K562 (cell line): ENCODE measurements around the gene CELSR2. TPM values are rescaled to one million over a fixed set of nuclear protein-coding genes. Genes with fewer than 3 reads are reported as not detected.
A peak's percentile ranks its signal among the peaks of the same experiment; 100 is the strongest.

Source experiments
- ATAC-seq: fragments of 200-7000 bp; cut with Tn5 transposase; 3 replicates; pipeline ENCODE4 v1.9.1; 2020; ENCODE audit warnings: moderate library complexity
- BruUV-seq: library from RNA; stranded (reverse); fragments of 400-500 nt; replicated peaks from 2 replicates; lab custom pipeline; 2021; lab: Mats Ljungman, UMichigan
- CTCF ChIA-PET: fragments of 300-600 bp; formaldehyde crosslinking; extraction: SDS; loops from one replicate; lab custom pipeline; 2021; ENCODE audit warnings: low intra/inter-chr PET ratio; lab: Yijun Ruan, JAX
- POLR2A ChIA-PET: fragments of 300-600, 350-650 bp; sonication (Branson Sonifier 250); formaldehyde crosslinking; extraction: SDS; loops from one replicate; lab custom pipeline; 2021; ENCODE audit warnings: antibody characterized with exemption, inconsistent platforms; lab: Yijun Ruan, JAX
- DNase-seq, 4 experiments: peaks; one replicate each; pipeline versions ENCODE4 v3.0.0 to v3.0.0-alpha.2; 2011 to 2018; ENCODE audit warnings: low spot score in 3 of 4, mixed read lengths in 3 of 4; ENCODE audit errors: extremely low read depth in 1 of 4
- FAIRE-seq: peaks from 2 replicates; lab custom pipeline; 2011; peaks lifted over from hg19 to GRCh38; lab: Jason Lieb, UNC
- H2AFZ ChIP-seq: 2 replicates; pipeline ENCODE4 v1.6.0; 2011; ENCODE audit warnings: low read depth, low read length, control low read depth, inconsistent platforms
- H3K27ac ChIP-seq: fragments of 200-600 bp; 3 replicates; pipeline ENCODE4 v1.8.0; 2011; ENCODE audit warnings: low read depth, mild to moderate bottlenecking, control low read depth, inconsistent platforms, low read length, moderate library complexity, mixed read lengths; ENCODE audit errors: extremely low read depth
- H3K27me3 ChIP-seq, 2 experiments: fragments of 300-600 bp in 1 of 2; 2 replicates in 1 of 2; 3 replicates in 1 of 2; pipeline versions ENCODE4 v1.6.0 to v1.8.0; 2011; ENCODE audit warnings: inconsistent platforms in 2 of 2, low read length in 2 of 2, mild to moderate bottlenecking in 1 of 2, mixed read lengths in 1 of 2, moderate library complexity in 1 of 2; ENCODE audit not compliant: control insufficient read depth in 2 of 2, insufficient read depth in 2 of 2
- H3K36me3 ChIP-seq: fragments of 300-600 bp; 3 replicates; pipeline ENCODE4 v1.8.0; 2011; ENCODE audit warnings: mild to moderate bottlenecking, low read length, inconsistent platforms; ENCODE audit not compliant: control insufficient read depth, insufficient read depth
- H3K4me1 ChIP-seq, 2 experiments: fragments of 200-600 bp in 1 of 2; replicated peaks in 1 of 2; 2 replicates in 1 of 2; 3 replicates in 1 of 2; pipeline versions ENCODE4 v1.5.1 to v1.8.0; 2011; ENCODE audit warnings: inconsistent platforms in 2 of 2, low read length in 2 of 2, mild to moderate bottlenecking in 1 of 2, mixed read lengths in 1 of 2, moderate library complexity in 1 of 2; ENCODE audit not compliant: control insufficient read depth in 2 of 2, insufficient read depth in 2 of 2
- H3K4me2 ChIP-seq: 2 replicates; pipeline ENCODE4 v1.6.1; 2011; ENCODE audit warnings: low read length, control low read depth, inconsistent platforms, mixed read lengths; ENCODE audit not compliant: insufficient read depth
- H3K4me3 ChIP-seq: fragments of 200-600 bp; sonication (generic), shearing (Covaris generic); 2 replicates; pipeline ENCODE4 v1.5.1; 2016; ENCODE audit warnings: control low read depth, inconsistent platforms
- H3K79me2 ChIP-seq: fragments of 200-600 bp; 3 replicates; pipeline ENCODE4 v1.8.0; 2011; ENCODE audit warnings: low read length, inconsistent platforms; ENCODE audit not compliant: control insufficient read depth, insufficient read depth
- H3K9ac ChIP-seq, 2 experiments: 2 replicates each; pipeline versions ENCODE4 v1.6.0 to v1.6.1; 2011; ENCODE audit warnings: low read depth in 2 of 2, low read length in 2 of 2, control low read depth in 1 of 2, inconsistent platforms in 1 of 2, mild to moderate bottlenecking in 1 of 2, mixed read lengths in 1 of 2; ENCODE audit not compliant: insufficient read depth in 1 of 2
- H3K9me1 ChIP-seq: one replicate; pipeline ENCODE4 v1.6.0; 2011; ENCODE audit warnings: inconsistent platforms, mild to moderate bottlenecking, low read length, moderate library complexity; ENCODE audit not compliant: control insufficient read depth, insufficient read depth
- H3K9me3 ChIP-seq: replicated peaks from 2 replicates; pipeline ENCODE4 v1.5.1; 2011; ENCODE audit warnings: low read depth, low read length, inconsistent platforms; ENCODE audit not compliant: control insufficient read depth, insufficient read depth
- H4K20me1 ChIP-seq: replicated peaks from 2 replicates; pipeline ENCODE4 v1.6.1; 2011; ENCODE audit warnings: low read length, inconsistent platforms, mixed read lengths; ENCODE audit not compliant: control insufficient read depth, insufficient read depth
- CBX1 ChIP-seq: sonication (generic); IDR thresholded peaks from 2 replicates; pipeline ENCODE4 v1.6.1; 2016; ENCODE audit warnings: antibody characterized with exemption, low read depth, mild to moderate bottlenecking
- GATAD2B ChIP-seq: fragments of 450-650 bp; IDR thresholded peaks from 2 replicates; pipeline ENCODE4 v1.6.1; 2017; ENCODE audit warnings: mild to moderate bottlenecking, borderline replicate concordance
- GTF2B ChIP-seq: IDR thresholded peaks from 2 replicates; pipeline ENCODE4 v1.6.1; 2011; ENCODE audit not compliant: insufficient read length; ENCODE audit errors: extremely low read depth
- HSF4 ChIP-seq: fragments of 250-450 bp; sonication (Bioruptor Pico); IDR thresholded peaks from 2 replicates; pipeline ENCODE4 v2.1.2; 2022; ENCODE audit warnings: mild to moderate bottlenecking, moderate library complexity, borderline replicate concordance
- MTA1 ChIP-seq: fragments of 450-650 bp; IDR thresholded peaks from 2 replicates; pipeline ENCODE4 v1.6.1; 2017; ENCODE audit warnings: borderline replicate concordance
- NFE2 ChIP-seq: IDR thresholded peaks from 2 replicates; pipeline ENCODE4 v1.6.1; 2014; ENCODE audit warnings: antibody characterized with exemption, low read depth
- POLR2G ChIP-seq: fragments of 200-400 bp; formaldehyde crosslinking; IDR thresholded peaks from 2 replicates; pipeline ENCODE4 v1.6.1; 2017; ENCODE audit warnings: low read depth, mild to moderate bottlenecking, antibody characterized with exemption, low read length, moderate library complexity
- RNF219 ChIP-seq: fragments of 250-450 bp; sonication (Bioruptor Pico); IDR thresholded peaks from 2 replicates; pipeline ENCODE4 v1.5.0; 2022; ENCODE audit warnings: mild to moderate bottlenecking
- USF1 ChIP-seq: sonication (generic); formaldehyde crosslinking; IDR thresholded peaks from 2 replicates; pipeline ENCODE4 v1.9.0; 2022; ENCODE audit warnings: mild to moderate bottlenecking, missing genetic modification reagents
- ZBTB11 ChIP-seq, 3 experiments: fragments of 200-800 bp in 1 of 3; fragments of 250-450 bp in 1 of 3; fragments of 450-650 bp in 1 of 3; sonication (Bioruptor Pico) in 1 of 3; sonication (Bioruptor generic) in 1 of 3; formaldehyde crosslinking in 1 of 3; IDR thresholded peaks; 2 replicates each; pipeline versions ENCODE4 v1.6.1 to v1.8.0; 2016 to 2022; ENCODE audit warnings: mild to moderate bottlenecking in 2 of 3, missing genetic modification characterization in 2 of 3, missing compliant biosample characterization in 1 of 3, moderate library complexity in 1 of 3
- ZFP1 ChIP-seq: fragments of 450-650 bp; formaldehyde crosslinking; IDR thresholded peaks from 2 replicates; pipeline ENCODE4 v1.4.0; 2020; ENCODE audit warnings: mild to moderate bottlenecking, mixed read lengths
- WGBS: fragments of 100-300 bp; shearing (Covaris generic); methylation state at CpG from one replicate; pipeline ENCODE4 v1.1.6; 2016; ENCODE audit warnings: low coverage, mixed read lengths; ENCODE audit not compliant: insufficient coverage; ENCODE audit errors: missing lambda C conversion rate; 5-methylcytosine and 5-hydroxymethylcytosine counted together
- in situ Hi-C: fragments of 300-500 bp; cut with MboI; formaldehyde crosslinking; loops from 4 replicates; pipeline ENCODE4 v1.15.0; 2018; ENCODE audit warnings: inconsistent platforms, mixed read lengths
- intact Hi-C: fragments of 100-400 bp; cut with micrococcal nuclease; formaldehyde crosslinking; loops from 2 replicates; pipeline ENCODE4 v1.14.2; 2022
- polyA plus RNA-seq, 8 experiments: library from polyadenylated mRNA; depleted of rRNA in 4 of 8; stranded (reverse) in 5 of 8; unstranded in 3 of 8; fragments of >200 nt; fragmentation: Nextera tagmentation in 2 of 8; fragmentation: Illumina TruSeq in 1 of 8; extraction: Ambion mirVana in 2 of 8; extraction: Trizol in 1 of 8; gene quantifications; 2 replicates each; pipeline versions ENCODE4 v1.2.1 to v1.2.3, GENCODE V29; 2011 to 2014; ENCODE audit warnings: inconsistent platforms in 1 of 8, missing spikeins in 1 of 8
- total RNA-seq, 7 experiments: library from RNA; depleted of rRNA in 6 of 7; stranded (reverse); fragments of >200 nt in 6 of 7; fragmentation: Illumina TruSeq in 2 of 7; extraction: Trizol in 2 of 7; gene quantifications; 2 replicates each; pipeline versions ENCODE4 v1.2.1 to v1.2.3, GENCODE V29; 2011 to 2021; ENCODE audit warnings: low replicate concordance in 1 of 7

The CELSR2 gene
- total and polyA plus RNA-seq, 9 of the 15 experiments (the other 6 are each of a cell fraction or from before 2014, with no cell fraction given) = 0.31 to 21.9 (median 4.2) TPM

- no peak for TF ChIP-seq CBX1
- TF ChIP-seq RNF219 (CRISPR knock-in tag) = no peak
- no peak for TF ChIP-seq POLR2G
- TF ChIP-seq GATAD2B = no peak
- no peak for TF ChIP-seq USF1 (CRISPR knock-in tag)
Observed at GRCh38 chr1:109206339-109206738, 43.0 kb upstream of the CELSR2 start (continued).

- 60% methylated on average over 7 of the region's 7 CpGs for WGBS
- intact Hi-C loops = no loop called here
- H3K27ac ChIP-seq = no peak overlapping the region
- H3K4me3 ChIP-seq = no peak overlapping the region
- CTCF ChIA-PET = no interaction called here
- peaks cover 3 to 6% of the 10 kb centered on the region in 2 experiments; a peak in 3 of 5 replicates for H3K4me1 ChIP-seq
- peak overlapping the region in 1 of 2 experiments; percentile 5; a peak in 1 of 4 replicates for H3K9ac ChIP-seq
- no peaks in the 10 kb centered on the region for H3K9me1 ChIP-seq
- ATAC-seq (no peak), DNase-seq (no peak), FAIRE-seq (no peak)
- in situ Hi-C loops = no loop called here
- no peaks in the 10 kb centered on the region for H4K20me1 ChIP-seq
- H3K79me2 ChIP-seq = no peaks in the 10 kb centered on the region
- no TSS peak for BruUV-seq
- H3K9me3 ChIP-seq = no peaks in the 10 kb centered on the region
- H3K36me3 ChIP-seq = no peaks in the 10 kb centered on the region
- POLR2A ChIA-PET = interaction anchor here (0.6 to 1.3 kb wide), 5 partner anchors 10 to 92 kb away, joined by 3 to 4 read pairs (median 3); no protein-coding TSS in a partner anchor
- H2AFZ ChIP-seq = no peak overlapping the region
- no peaks in the 10 kb centered on the region for H3K27me3 ChIP-seq
- no peak overlapping the region for H3K4me2 ChIP-seq
- TF ChIP-seq GTF2B (no peak), HSF4 (CRISPR knock-in tag) (no peak), ZBTB11 (CRISPR knock-in tag; IDR thresholded peaks at IDR 0.05) (no peak), NFE2 (no peak), ZFP1 (CRISPR knock-in tag) (no peak), MTA1 (no peak)
Observed at GRCh38 chr1:109207467-109208103, 41.8 kb upstream of the CELSR2 start.
